Limb (tissue), 2 donors: ENCODE results near the gene AZGP1.
"Not testable (repeated sequence)": the region's sequence is repeated elsewhere in the genome, so short reads cannot be mapped to it uniquely, and the experiment has no call there.

Experiments used
- DNase-seq, 2 donors: peaks; one replicate each; pipeline ENCODE4 v3.0.0-alpha.2; 2016; ENCODE audit errors: extremely low spot score in 2 of 2

The AZGP1 gene

GRCh38 chr7:99975782-99976521 lies at the start of gene AZGP1:
TSS of gene AZGP1 (minus strand) at chr7:99976031. CDS start at chr7:99976020, 11 bp downstream.
- DNase-seq, result no peak

DNA sequence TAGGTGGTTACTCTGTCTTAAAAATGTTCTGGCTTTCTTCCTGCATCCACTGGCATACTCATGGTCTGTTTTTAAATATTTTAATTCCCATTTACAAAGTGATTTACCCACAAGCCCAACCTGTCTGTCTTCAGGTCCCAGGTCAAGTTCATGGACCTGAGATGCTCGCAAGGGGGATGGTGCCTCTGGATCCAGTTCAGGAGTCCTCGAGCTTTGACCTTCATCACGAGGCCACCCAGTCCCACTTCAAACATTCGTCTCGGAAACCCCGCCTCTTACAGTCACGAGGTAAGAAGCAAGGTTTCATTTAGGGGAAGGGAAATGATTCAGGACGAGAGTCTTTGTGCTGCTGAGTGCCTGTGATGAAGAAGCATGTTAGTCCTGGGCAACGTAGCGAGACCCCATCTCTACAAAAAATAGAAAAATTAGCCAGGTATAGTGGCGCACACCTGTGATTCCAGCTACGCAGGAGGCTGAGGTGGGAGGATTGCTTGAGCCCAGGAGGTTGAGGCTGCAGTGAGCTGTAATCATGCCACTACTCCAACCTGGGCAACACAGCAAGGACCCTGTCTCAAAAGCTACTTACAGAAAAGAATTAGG lies 48.3 kb upstream of the AZGP1 start:
- no peak for DNase-seq

DNA sequence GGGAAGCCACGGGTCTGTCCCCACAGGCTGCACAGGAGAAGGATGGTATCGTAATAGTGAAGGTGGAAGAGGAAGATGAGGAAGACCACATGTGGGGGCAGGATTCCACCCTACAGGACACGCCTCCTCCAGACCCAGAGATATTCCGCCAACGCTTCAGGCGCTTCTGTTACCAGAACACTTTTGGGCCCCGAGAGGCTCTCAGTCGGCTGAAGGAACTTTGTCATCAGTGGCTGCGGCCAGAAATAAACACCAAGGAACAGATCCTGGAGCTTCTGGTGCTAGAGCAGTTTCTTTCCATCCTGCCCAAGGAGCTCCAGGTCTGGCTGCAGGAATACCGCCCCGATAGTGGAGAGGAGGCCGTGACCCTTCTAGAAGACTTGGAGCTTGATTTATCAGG lies 47.7 kb upstream of the AZGP1 start:
- DNase-seq, result no peak

GRCh38 chr7:100022621-100023020 lies 46.8 kb upstream of the AZGP1 start:
- no peak for DNase-seq

DNA sequence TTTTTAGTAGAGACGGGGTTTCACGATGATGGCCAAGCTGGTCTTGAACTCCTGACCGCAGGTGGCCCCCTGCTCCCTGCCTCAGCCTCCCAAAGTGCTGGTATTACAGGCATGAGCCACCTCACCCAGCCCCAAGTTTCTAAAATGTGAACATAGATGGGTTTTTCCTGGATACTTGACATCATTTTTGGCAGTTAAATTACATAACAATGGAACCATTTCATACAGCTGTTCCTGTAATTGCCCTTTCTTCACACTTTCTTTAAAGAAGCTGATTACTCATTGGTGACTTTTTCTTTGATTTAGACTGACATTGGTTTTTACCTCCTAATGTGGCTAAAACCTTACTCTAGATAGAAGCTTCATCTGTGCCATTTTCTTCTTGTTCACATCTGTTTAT lies 45.5 kb upstream of the AZGP1 start:
- no peak for DNase-seq

DNA sequence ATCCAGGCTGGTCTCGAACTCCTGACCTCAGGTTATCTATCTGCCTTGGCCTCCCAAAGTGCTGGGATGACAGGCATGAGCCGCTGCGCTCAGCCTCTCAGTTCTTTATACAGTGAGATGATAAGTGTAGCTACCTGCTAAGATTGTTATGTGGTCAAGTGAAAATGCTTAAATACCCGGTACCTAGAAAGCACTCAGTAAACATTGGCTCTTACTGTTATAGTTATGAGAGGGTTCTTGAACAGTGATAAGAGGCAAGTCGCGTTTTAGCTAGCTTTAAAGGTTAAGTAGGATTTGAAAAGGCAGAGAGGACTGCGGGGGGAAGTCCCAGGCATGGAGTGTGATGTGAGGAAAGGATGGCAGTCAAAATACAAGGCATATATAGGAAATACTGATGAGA lies 44.1 kb upstream of the AZGP1 start:
- no peak for DNase-seq

- DNase-seq, result no peak
Observed at GRCh38 chr7:100017875-100018274, 42.0 kb upstream of the AZGP1 start.

DNA sequence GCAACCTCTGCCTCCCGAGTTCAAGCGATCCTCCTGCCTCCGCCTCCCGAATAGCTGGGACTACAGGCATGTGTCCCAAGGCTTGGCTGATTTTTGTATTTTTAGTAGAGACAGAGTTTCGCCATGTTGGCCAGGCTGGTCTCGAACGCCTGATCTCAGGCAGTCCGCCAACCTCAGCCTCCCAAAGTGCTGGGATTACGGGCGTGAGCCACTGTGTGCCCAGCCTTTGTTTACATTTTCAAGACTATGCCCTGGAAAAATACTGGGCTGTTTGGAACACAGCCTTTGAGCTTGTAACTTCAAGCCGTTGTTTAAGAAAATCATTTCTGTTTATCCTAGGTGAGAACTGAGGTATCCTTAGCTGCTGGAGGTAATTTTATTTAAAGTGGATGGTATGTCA lies 41.5 kb upstream of the AZGP1 start:
- DNase-seq, result no peak

- peak in 1 of 2 donors; percentile 39 for DNase-seq
Observed at GRCh38 chr7:100016215-100016901, 40.5 kb upstream of the AZGP1 start.

GRCh38 chr7:100015232-100016214 lies 39.7 kb upstream of the AZGP1 start, which contains the start of gene ZKSCAN1:
TSS of gene ZKSCAN1 (plus strand) at chr7:100015596. CDS start at chr7:100023507, 7,911 bp downstream.
- peak; percentile 90 to 92 for DNase-seq

DNA sequence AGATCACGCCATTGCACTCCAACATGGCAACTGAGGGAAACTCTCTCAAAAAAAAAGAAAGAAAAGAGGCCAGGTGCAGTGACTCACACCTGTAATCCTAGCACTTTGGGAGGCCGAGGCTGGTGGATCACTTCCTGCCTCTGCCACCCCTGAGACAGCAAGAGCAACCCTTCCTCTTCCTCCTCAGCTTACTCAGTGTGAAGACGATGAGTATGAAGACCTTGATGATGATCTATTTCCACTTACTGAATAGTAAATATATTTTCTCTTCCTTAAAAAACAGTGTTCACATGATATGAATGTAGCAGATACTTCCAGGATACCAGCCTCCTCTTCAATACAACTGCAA lies 37.5 kb upstream of the AZGP1 start:
- no peak for DNase-seq

DNA sequence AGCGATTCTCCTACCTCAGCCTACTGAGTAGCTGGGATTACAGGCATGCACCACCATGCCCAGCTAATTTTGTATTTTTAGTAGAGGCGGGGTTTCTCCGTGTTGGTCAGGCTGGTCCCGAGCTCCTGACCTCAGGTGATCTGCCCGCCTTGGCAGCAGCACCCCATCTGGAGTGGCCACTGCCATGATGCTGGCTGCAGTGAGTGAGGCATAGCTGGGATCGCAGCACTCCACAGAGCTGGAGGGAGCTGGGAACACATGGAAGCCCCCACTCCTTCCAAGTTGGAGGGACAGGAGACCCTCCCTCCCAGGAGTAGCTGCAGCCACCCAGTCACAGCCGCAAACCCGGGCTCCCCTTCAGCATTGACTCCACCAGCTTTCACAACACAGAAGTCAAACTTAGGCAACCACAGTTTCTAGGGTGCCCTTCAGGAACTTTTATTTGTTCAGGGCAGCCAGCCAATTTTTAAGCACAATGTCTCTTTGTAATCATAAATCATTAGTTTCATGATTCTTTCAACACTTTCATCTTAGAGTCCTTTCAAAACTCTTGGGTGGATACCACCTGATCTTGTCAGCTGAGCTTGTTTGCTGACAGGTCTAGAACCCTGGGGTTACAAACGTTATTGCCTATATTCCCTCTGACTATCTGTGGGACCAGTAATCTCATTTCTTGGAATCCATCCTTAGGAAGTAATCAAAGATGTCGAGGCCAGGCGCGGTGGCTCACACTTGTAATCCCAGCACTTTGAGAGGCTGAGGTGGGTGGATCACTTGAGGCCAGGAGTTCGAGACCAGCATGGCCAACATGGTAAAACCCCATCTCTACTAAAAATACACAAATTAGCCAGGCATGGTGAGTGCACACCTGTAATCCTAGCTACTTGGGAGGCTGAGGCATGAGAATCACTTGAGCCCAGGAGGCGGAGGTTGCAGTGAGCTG lies 36.8 kb upstream of the AZGP1 start:
- DNase-seq, result not testable (repeated sequence)

GRCh38 chr7:100011516-100011915 lies 35.7 kb upstream of the AZGP1 start:
- DNase-seq, result no peak

DNA sequence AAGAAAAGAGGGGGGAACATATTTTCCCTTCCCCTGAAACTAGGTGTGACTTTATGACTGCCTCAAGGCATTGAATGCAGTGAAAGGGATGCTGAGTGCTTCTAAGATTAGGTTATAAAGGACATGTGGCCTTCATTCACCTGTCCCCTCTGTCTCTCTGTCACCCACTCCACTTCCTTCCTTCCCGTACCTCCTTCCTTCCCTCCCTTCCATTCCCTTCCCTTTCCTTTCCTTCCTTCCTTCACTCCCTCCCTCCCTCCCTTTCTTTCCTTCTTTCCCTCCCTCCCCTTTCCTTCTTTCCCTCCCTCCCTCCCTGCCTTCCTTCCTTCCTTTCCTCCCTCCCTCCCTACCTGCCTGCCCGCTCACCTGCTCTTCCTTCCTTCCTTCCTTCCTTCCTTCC lies 35.1 kb upstream of the AZGP1 start:
- no peak for DNase-seq

DNA sequence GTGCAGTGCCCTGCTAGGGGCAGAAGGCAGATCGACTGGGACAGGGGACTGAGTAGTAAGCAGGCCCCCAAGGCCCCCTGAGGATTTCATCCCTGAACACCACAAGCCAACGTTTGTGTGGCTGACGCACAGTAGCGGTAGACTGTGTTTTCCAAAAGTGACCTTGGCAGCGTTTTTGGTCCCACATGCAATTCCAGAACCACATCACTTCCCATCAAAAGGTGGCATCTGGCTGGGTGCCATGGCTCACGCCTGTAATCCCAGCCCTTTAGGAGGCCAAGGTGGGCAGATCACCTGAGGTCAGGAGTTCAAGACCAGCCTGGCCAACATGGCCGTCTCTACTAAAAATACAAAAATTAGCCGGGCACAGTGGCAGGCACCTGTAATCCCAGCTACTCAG lies 34.1 kb upstream of the AZGP1 start:
- not testable (repeated sequence) for DNase-seq

GRCh38 chr7:100008525-100008924 lies 32.7 kb upstream of the AZGP1 start:
- no peak for DNase-seq

DNA sequence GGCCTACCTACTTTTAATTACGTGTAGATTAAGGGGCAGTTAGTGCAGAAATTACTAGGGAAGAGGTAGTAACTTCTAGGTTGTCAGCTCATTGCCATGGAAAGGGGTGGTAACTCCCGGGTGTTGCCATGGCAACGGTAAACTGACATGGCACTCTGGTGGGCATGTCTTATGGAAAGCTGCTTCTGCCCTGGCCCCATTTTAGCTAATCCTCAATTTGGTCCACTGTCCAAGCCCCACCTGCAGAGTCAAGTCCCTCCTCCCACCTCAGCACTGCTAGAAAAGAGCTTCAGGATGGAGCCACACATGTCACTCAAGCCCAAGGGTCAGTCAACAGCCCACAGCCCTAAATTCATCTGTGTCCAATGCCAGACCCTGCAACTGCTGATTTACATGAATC lies 32.1 kb upstream of the AZGP1 start:
- no peak for DNase-seq

GRCh38 chr7:100003711-100004661 lies 28.2 kb upstream of the AZGP1 start:
- no peak for DNase-seq

DNA sequence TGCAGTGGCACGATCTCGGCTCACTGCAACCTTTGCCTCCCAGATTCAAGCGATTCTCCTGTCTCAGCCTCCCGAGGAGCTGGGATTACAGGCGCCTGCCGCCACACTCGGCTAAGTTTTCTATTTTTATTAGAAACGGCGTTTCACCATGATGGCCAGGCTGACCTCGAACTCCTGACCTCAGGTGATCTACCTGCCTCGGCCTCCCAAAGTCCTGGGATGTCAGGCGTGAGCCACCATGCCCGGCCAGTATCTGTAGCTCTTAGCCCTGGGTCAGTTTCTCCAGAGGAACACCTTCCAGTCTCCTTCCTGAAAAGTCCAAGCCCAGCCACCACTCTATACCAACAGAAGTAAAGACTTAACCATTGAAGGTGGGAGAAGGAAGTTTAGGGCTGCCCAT lies 24.4 kb upstream of the AZGP1 start:
- DNase-seq, result no peak
